H9 (cell line): ENCODE measurements around the gene ABR. TPM values are rescaled to one million over a fixed set of nuclear protein-coding genes. Genes with fewer than 3 reads are reported as not detected.

Experiments
- DNase-seq: peaks from one replicate; pipeline ENCODE4 v3.0.0-alpha.2; 2017
- H2AFZ ChIP-seq: one replicate; pipeline ENCODE4 v1.6.1; 2013; ENCODE audit warnings: mild to moderate bottlenecking, low read length, control low read depth, moderate library complexity
- H2AK5ac ChIP-seq: 2 replicates; pipeline ENCODE4 v1.6.1; 2013; ENCODE audit warnings: low read length, control low read depth, mixed read lengths; ENCODE audit not compliant: insufficient read length
- H2BK120ac ChIP-seq: one replicate; pipeline ENCODE4 v1.6.1; 2013; ENCODE audit warnings: low read depth, mild to moderate bottlenecking, low read length, control low read depth, inconsistent platforms; ENCODE audit not compliant: poor library complexity, severe bottlenecking
- H2BK12ac ChIP-seq: 2 replicates; pipeline ENCODE4 v1.6.1; 2013; ENCODE audit warnings: low read length, control low read depth, mixed read lengths, low read depth; ENCODE audit not compliant: insufficient read length
- H2BK15ac ChIP-seq: 2 replicates; pipeline ENCODE4 v1.6.1; 2013; ENCODE audit warnings: low read depth, low read length, control low read depth
- H2BK20ac ChIP-seq: one replicate; pipeline ENCODE4 v1.6.1; 2013; ENCODE audit warnings: low read depth, mild to moderate bottlenecking, low read length, control low read depth, inconsistent platforms; ENCODE audit not compliant: poor library complexity, severe bottlenecking
- H2BK5ac ChIP-seq: 2 replicates; pipeline ENCODE4 v1.6.1; 2013; ENCODE audit warnings: low read length, control low read depth, mixed read lengths; ENCODE audit not compliant: insufficient read length
- H3K14ac ChIP-seq: 2 replicates; pipeline ENCODE4 v1.6.1; 2013; ENCODE audit warnings: low read length, control low read depth; ENCODE audit not compliant: insufficient read depth
- H3K18ac ChIP-seq: 2 replicates; pipeline ENCODE4 v1.6.1; 2013; ENCODE audit warnings: low read depth, mild to moderate bottlenecking, mixed read lengths, low read length, control low read depth; ENCODE audit not compliant: insufficient read length
- H3K23ac ChIP-seq: 2 replicates; pipeline ENCODE4 v1.6.1; 2013; ENCODE audit warnings: low read length, control low read depth, mixed read lengths, low read depth; ENCODE audit not compliant: insufficient read length
- H3K23me2 ChIP-seq: 2 replicates; pipeline ENCODE4 v1.6.1; 2013; ENCODE audit warnings: low read depth, mild to moderate bottlenecking, mixed read lengths, low read length, control low read depth; ENCODE audit not compliant: insufficient read length, poor library complexity, severe bottlenecking
- H3K27ac ChIP-seq: 2 replicates; pipeline ENCODE4 v1.5.1; 2013; ENCODE audit warnings: low read length, control low read depth, mixed read lengths, low read depth; ENCODE audit not compliant: insufficient read length
- H3K27me3 ChIP-seq: 2 replicates; pipeline ENCODE4 v1.6.1; 2013; ENCODE audit warnings: low read length, control low read depth, inconsistent platforms; ENCODE audit not compliant: insufficient read depth
- H3K4ac ChIP-seq: 2 replicates; pipeline ENCODE4 v1.6.1; 2013; ENCODE audit warnings: low read depth, mild to moderate bottlenecking, control low read depth, inconsistent platforms, low read length, moderate library complexity
- H3K4me1 ChIP-seq: 2 replicates; pipeline ENCODE4 v1.6.1; 2013; ENCODE audit warnings: low read length, control low read depth, inconsistent platforms; ENCODE audit not compliant: insufficient read depth
- H3K4me2 ChIP-seq: 2 replicates; pipeline ENCODE4 v1.6.1; 2013; ENCODE audit warnings: low read length, control low read depth, mixed read lengths; ENCODE audit not compliant: insufficient read length, insufficient read depth
- H3K56ac ChIP-seq: 2 replicates; pipeline ENCODE4 v1.6.1; 2013; ENCODE audit warnings: low read depth, mild to moderate bottlenecking, mixed read lengths, low read length, control low read depth; ENCODE audit not compliant: insufficient read length
- H3K79me1 ChIP-seq: 2 replicates; pipeline ENCODE4 v1.6.1; 2013; ENCODE audit warnings: low read depth, mild to moderate bottlenecking, moderate library complexity, low read length, control low read depth, inconsistent platforms; ENCODE audit not compliant: insufficient read depth, poor library complexity, severe bottlenecking
- H3K79me2 ChIP-seq: 2 replicates; pipeline ENCODE4 v1.6.1; 2013; ENCODE audit warnings: low read length, control low read depth, inconsistent platforms; ENCODE audit not compliant: insufficient read depth
- H3K9ac ChIP-seq: 2 replicates; pipeline ENCODE4 v1.6.1; 2013; ENCODE audit warnings: low read length, control low read depth, mixed read lengths; ENCODE audit not compliant: insufficient read length; ENCODE audit errors: extremely low read depth
- H3K9me3 ChIP-seq: one replicate; pipeline ENCODE4 v1.6.1; 2013; ENCODE audit warnings: low read depth, low read length, inconsistent platforms; ENCODE audit not compliant: control insufficient read depth
- H3T11ph ChIP-seq: one replicate; pipeline ENCODE4 v1.6.1; 2013; ENCODE audit warnings: mild to moderate bottlenecking, low read length, control low read depth, inconsistent platforms
- H4K20me1 ChIP-seq: one replicate; pipeline ENCODE4 v1.6.1; 2013; ENCODE audit not compliant: control insufficient read depth, insufficient read length, insufficient read depth
- H4K5ac ChIP-seq: 2 replicates; pipeline ENCODE4 v1.6.1; 2013; ENCODE audit warnings: low read depth, mild to moderate bottlenecking, mixed read lengths, low read length, control low read depth; ENCODE audit not compliant: insufficient read length
- H4K8ac ChIP-seq: replicated peaks from 2 replicates; pipeline ENCODE4 v1.6.1; 2013; ENCODE audit warnings: low read length, control low read depth, mixed read lengths, low read depth; ENCODE audit not compliant: insufficient read length
- H4K91ac ChIP-seq: 2 replicates; pipeline ENCODE4 v1.6.1; 2013; ENCODE audit warnings: low read depth, mild to moderate bottlenecking, moderate library complexity, mixed read lengths, low read length, control low read depth; ENCODE audit not compliant: insufficient read length
- H3K27ac Mint-ChIP-seq, 3 experiments: 2 replicates in 2 of 3; 3 replicates in 1 of 3; pipeline ENCODE4 v1.8.0; 2020 to 2021; ENCODE audit warnings: mixed read lengths in 3 of 3, mild to moderate bottlenecking in 1 of 3, moderate library complexity in 1 of 3
- H3K27me3 Mint-ChIP-seq: 2 replicates; pipeline ENCODE4 v1.8.0; 2021; ENCODE audit warnings: low read depth, mild to moderate bottlenecking, moderate library complexity, mixed read lengths
- H3K36me3 Mint-ChIP-seq, 3 experiments: 2 replicates in 2 of 3; 3 replicates in 1 of 3; pipeline ENCODE4 v1.8.0; 2020 to 2021; ENCODE audit warnings: low read depth in 3 of 3, mixed read lengths in 3 of 3; ENCODE audit not compliant: insufficient read depth in 1 of 3
- H3K4me1 Mint-ChIP-seq, 2 experiments: 2 replicates each; pipeline ENCODE4 v1.8.0; 2020; ENCODE audit warnings: mixed read lengths in 2 of 2
- H3K4me3 Mint-ChIP-seq, 2 experiments: 2 replicates in 1 of 2; 3 replicates in 1 of 2; pipeline ENCODE4 v1.8.0; 2020 to 2021; ENCODE audit warnings: mild to moderate bottlenecking in 2 of 2, mixed read lengths in 2 of 2, moderate library complexity in 1 of 2
- H3K9me3 Mint-ChIP-seq, 2 experiments: 2 replicates in 1 of 2; 3 replicates in 1 of 2; pipeline ENCODE4 v1.8.0; 2020; ENCODE audit warnings: mild to moderate bottlenecking in 2 of 2, mixed read lengths in 2 of 2, moderate library complexity in 1 of 2
- CTCF ChIP-seq: fragments of 200-600 bp; sonication (generic); conservative IDR thresholded peaks from 3 replicates; pipeline ENCODE4 v1.8.0; 2021; ENCODE audit warnings: antibody characterized with exemption, mild to moderate bottlenecking
- WGBS: extraction: QIAGEN DNeasy Blood & Tissue Kit; methylation state at CpG from one replicate; pipeline ENCODE4 v1.1.7; 2013; ENCODE audit warnings: missing lambda C conversion rate, low lambda C conversion rate, mixed read lengths; ENCODE audit not compliant: insufficient read length; ENCODE audit errors: extremely low coverage; 5-methylcytosine and 5-hydroxymethylcytosine counted together
- total RNA-seq: library from RNA; stranded (reverse); gene quantifications from 2 replicates; pipeline ENCODE4 v1.2.1, GENCODE V29; 2021

The ABR gene
- total RNA-seq, 1 experiment from 2014 or later, result 34.7 TPM

GRCh38 chr17:1030684-1031532 is 148.9 kb downstream of the ABR start:
- H3K23ac ChIP-seq, result no peak overlapping the region
- H2BK12ac ChIP-seq, result no peak overlapping the region
- no peak overlapping the region for H3K56ac ChIP-seq
- H3K27me3 ChIP-seq, result no peaks in the 10 kb centered on the region
- peaks cover 9% of the 10 kb centered on the region for H3K23me2 ChIP-seq
- no peaks in the 10 kb centered on the region for H3K9me3 ChIP-seq
- peak overlapping the region; percentile 24 for H3K4me2 ChIP-seq
- Mint-ChIP-seq H3K36me3 (no peaks in the 10 kb centered on the region; a peak in 1 of 7 replicates), H3K4me3 (peak overlapping the region; percentile 46 to 78), H3K4me1 (peaks cover 2 to 12% of the 10 kb centered on the region in 2 experiments; a peak in 3 of 4 replicates), H3K27ac (no peak overlapping the region), H3K9me3 (no peaks in the 10 kb centered on the region), H3K27me3 (peaks cover 18% of the 10 kb centered on the region)
- H4K20me1 ChIP-seq, result no peaks in the 10 kb centered on the region
- no peak overlapping the region for H4K8ac ChIP-seq
- H3K79me2 ChIP-seq, result no peaks in the 10 kb centered on the region
- H2BK120ac ChIP-seq, result no peak overlapping the region
- H2AK5ac ChIP-seq, result no peak overlapping the region
- no peaks in the 10 kb centered on the region for H3K4me1 ChIP-seq
- no peak overlapping the region for H2BK20ac ChIP-seq
- H3T11ph ChIP-seq, result no peak overlapping the region
- no peak overlapping the region for H4K5ac ChIP-seq
- no peak for DNase-seq
- TF ChIP-seq CTCF, result no peak
- no peak overlapping the region for H3K4ac ChIP-seq
- H2BK5ac ChIP-seq, result no peak overlapping the region
- no peaks in the 10 kb centered on the region for H3K79me1 ChIP-seq
- H2AFZ ChIP-seq, result no peak overlapping the region
- no peak overlapping the region for H3K27ac ChIP-seq
- no peak overlapping the region; the same call in 1 of the 2 replicates for H3K14ac ChIP-seq
- H2BK15ac ChIP-seq, result no peak overlapping the region
- WGBS, result no CpG with 5 or more reads among the region's 45 CpGs
- H4K91ac ChIP-seq, result no peak overlapping the region
- no peak overlapping the region for H3K18ac ChIP-seq
- H3K9ac ChIP-seq, result no peak overlapping the region
